Measurements from ENCODE around the gene HIF1A. TPM values are rescaled to one million over a fixed set of nuclear protein-coding genes. Genes with fewer than 3 reads are reported as not detected.

The HIF1A gene
- total and polyA plus RNA-seq, 4 donors = 15.4 to 79.2 (median 34.8) TPM

GRCh38 chr14:61703342-61704129 is 8.2 kb downstream of the HIF1A start:
- WGBS = 64% methylated on average over 3 of the region's 3 CpGs
- no peak for DNase-seq (ENCODE audit: low spot score)
- TF ChIP-seq FOXA2 (IDR thresholded peaks at IDR 0.05) (no peak), RXRA (IDR thresholded peaks at IDR 0.05) (no peak), MAX (IDR thresholded peaks at IDR 0.05) (no peak), EGR1 (IDR thresholded peaks at IDR 0.05; ENCODE audit: low read depth in 2 of 2) (no peak)
- Histone ChIP-seq H3K4me3 (ENCODE audit: low read depth in 1 of 3, low read length in 3 of 3) (no peak overlapping the region), H3K27me3 (ENCODE audit: control insufficient read depth in 4 of 4, insufficient read depth in 4 of 4, low read length in 3 of 4) (no peaks in the 10 kb centered on the region), H3K4me1 (ENCODE audit: control insufficient read depth in 4 of 4, insufficient read depth in 4 of 4, low read length in 3 of 4) (peaks cover 4 to 20% (median 12%) of the 10 kb centered on the region in 4 donors), H3K9me3 (ENCODE audit: control insufficient read depth in 4 of 4, low read length in 3 of 4) (no peaks in the 10 kb centered on the region), H3K36me3 (ENCODE audit: control insufficient read depth in 4 of 4, insufficient read depth in 3 of 4, low read depth in 1 of 4, low read length in 3 of 4) (no peaks in the 10 kb centered on the region), H3K9ac (ENCODE audit: low read depth in 1 of 2, low read length in 2 of 2) (no peak overlapping the region), H3K27ac (ENCODE audit: low read depth in 1 of 2, low read length in 2 of 2) (no peak overlapping the region)

GRCh38 chr14:61704554-61704953 is 9.2 kb downstream of the HIF1A start:
- Histone ChIP-seq H3K27ac (ENCODE audit: low read depth in 1 of 2, low read length in 2 of 2) (no peak overlapping the region), H3K4me1 (ENCODE audit: control insufficient read depth in 4 of 4, insufficient read depth in 4 of 4, low read length in 3 of 4) (peaks cover 2 to 11% (median 7%) of the 10 kb centered on the region in 4 donors), H3K9ac (ENCODE audit: low read depth in 1 of 2, low read length in 2 of 2) (no peak overlapping the region), H3K9me3 (ENCODE audit: control insufficient read depth in 4 of 4, low read length in 3 of 4) (no peaks in the 10 kb centered on the region), H3K36me3 (ENCODE audit: control insufficient read depth in 4 of 4, insufficient read depth in 3 of 4, low read depth in 1 of 4, low read length in 3 of 4) (no peaks in the 10 kb centered on the region), H3K4me3 (ENCODE audit: low read depth in 1 of 3, low read length in 3 of 3) (no peak overlapping the region), H3K27me3 (ENCODE audit: control insufficient read depth in 4 of 4, insufficient read depth in 4 of 4, low read length in 3 of 4) (no peaks in the 10 kb centered on the region)
- WGBS = 86% methylated on average over 3 of the region's 3 CpGs
- TF ChIP-seq FOXA1 (IDR thresholded peaks at IDR 0.05) (no peak), GABPA (IDR thresholded peaks at IDR 0.05 in 1 of 2, conservative IDR thresholded peaks at IDR 0.05 in 1 of 2) (no peak), MAX (IDR thresholded peaks at IDR 0.05) (no peak), TAF1 (conservative IDR thresholded peaks at IDR 0.05) (no peak), ATF3 (IDR thresholded peaks at IDR 0.05) (no peak), FOXA2 (IDR thresholded peaks at IDR 0.05) (no peak), EGR1 (IDR thresholded peaks at IDR 0.05; ENCODE audit: low read depth in 2 of 2) (no peak), ZBTB33 (IDR thresholded peaks at IDR 0.05) (no peak), CTCF (IDR thresholded peaks at IDR 0.05; ENCODE audit: low read depth, low read length, missing input control) (no peak), RXRA (IDR thresholded peaks at IDR 0.05) (no peak)
- DNase-seq (ENCODE audit: low spot score) = no peak

- Histone ChIP-seq H3K4me1 (ENCODE audit: control insufficient read depth in 4 of 4, insufficient read depth in 4 of 4, low read length in 3 of 4) (peaks cover 2 to 11% (median 5%) of the 10 kb centered on the region in 4 donors), H3K36me3 (ENCODE audit: control insufficient read depth in 4 of 4, insufficient read depth in 3 of 4, low read depth in 1 of 4, low read length in 3 of 4) (no peaks in the 10 kb centered on the region), H3K27ac (ENCODE audit: low read depth in 1 of 2, low read length in 2 of 2) (no peak overlapping the region), H3K4me3 (ENCODE audit: low read depth in 1 of 3, low read length in 3 of 3) (no peak overlapping the region), H3K9me3 (ENCODE audit: control insufficient read depth in 4 of 4, low read length in 3 of 4) (no peaks in the 10 kb centered on the region), H3K27me3 (ENCODE audit: control insufficient read depth in 4 of 4, insufficient read depth in 4 of 4, low read length in 3 of 4) (no peaks in the 10 kb centered on the region), H3K9ac (ENCODE audit: low read depth in 1 of 2, low read length in 2 of 2) (no peak overlapping the region)
- DNase-seq (ENCODE audit: low spot score) = no peak
- WGBS = 84% methylated on average over 1 of the region's 1 CpG
- TF ChIP-seq HNF4G (IDR thresholded peaks at IDR 0.05) (no peak), ZBTB33 (IDR thresholded peaks at IDR 0.05) (no peak), FOXA1 (IDR thresholded peaks at IDR 0.05) (no peak), TAF1 (conservative IDR thresholded peaks at IDR 0.05) (no peak), REST (IDR thresholded peaks at IDR 0.05) (no peak), ATF3 (IDR thresholded peaks at IDR 0.05) (no peak), MAX (IDR thresholded peaks at IDR 0.05) (no peak), NR2F2 (IDR thresholded peaks at IDR 0.05) (no peak), GABPA (IDR thresholded peaks at IDR 0.05 in 1 of 2, conservative IDR thresholded peaks at IDR 0.05 in 1 of 2) (no peak)
Measured at GRCh38 chr14:61705017-61705416, 9.7 kb downstream of the HIF1A start.

Measured in liver (tissue), 9 donors.